ENCODE data around the gene TMEM213.
"Not testable (repeated sequence)": the region's sequence is repeated elsewhere in the genome, so short reads cannot be mapped to it uniquely, and the experiment has no call there.

TMEM213 gene

GRCh38 chr7:138773817-138774216 is 24.0 kb upstream of the TMEM213 start:
- TF ChIP-seq, protein P1, sequence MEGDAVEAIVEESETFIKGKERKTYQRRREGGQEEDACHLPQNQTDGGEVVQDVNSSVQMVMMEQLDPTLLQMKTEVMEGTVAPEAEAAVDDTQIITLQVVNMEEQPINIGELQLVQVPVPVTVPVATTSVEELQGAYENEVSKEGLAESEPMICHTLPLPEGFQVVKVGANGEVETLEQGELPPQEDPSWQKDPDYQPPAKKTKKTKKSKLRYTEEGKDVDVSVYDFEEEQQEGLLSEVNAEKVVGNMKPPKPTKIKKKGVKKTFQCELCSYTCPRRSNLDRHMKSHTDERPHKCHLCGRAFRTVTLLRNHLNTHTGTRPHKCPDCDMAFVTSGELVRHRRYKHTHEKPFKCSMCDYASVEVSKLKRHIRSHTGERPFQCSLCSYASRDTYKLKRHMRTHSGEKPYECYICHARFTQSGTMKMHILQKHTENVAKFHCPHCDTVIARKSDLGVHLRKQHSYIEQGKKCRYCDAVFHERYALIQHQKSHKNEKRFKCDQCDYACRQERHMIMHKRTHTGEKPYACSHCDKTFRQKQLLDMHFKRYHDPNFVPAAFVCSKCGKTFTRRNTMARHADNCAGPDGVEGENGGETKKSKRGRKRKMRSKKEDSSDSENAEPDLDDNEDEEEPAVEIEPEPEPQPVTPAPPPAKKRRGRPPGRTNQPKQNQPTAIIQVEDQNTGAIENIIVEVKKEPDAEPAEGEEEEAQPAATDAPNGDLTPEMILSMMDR (IDR thresholded peaks at IDR 0.05; ENCODE audit: low read depth, low read length) = no peak
- no peak overlapping the region for H3K4me3 ChIP-seq (ENCODE audit: low read depth, low read length)

- H3K4me3 ChIP-seq (ENCODE audit: low read depth, low read length) = no peak overlapping the region
- TF ChIP-seq, protein P1 (IDR thresholded peaks at IDR 0.05; ENCODE audit: low read depth, low read length) = no peak
These were observed 21.5 kb upstream of the TMEM213 start for GRCh38 chr7:138776166-138776833.

GRCh38 chr7:138781004-138781403 is 16.8 kb upstream of the TMEM213 start:
- TF ChIP-seq, protein P1 (IDR thresholded peaks at IDR 0.05; ENCODE audit: low read depth, low read length) = no peak
- H3K4me3 ChIP-seq (ENCODE audit: low read depth, low read length) = no peak overlapping the region

DNA sequence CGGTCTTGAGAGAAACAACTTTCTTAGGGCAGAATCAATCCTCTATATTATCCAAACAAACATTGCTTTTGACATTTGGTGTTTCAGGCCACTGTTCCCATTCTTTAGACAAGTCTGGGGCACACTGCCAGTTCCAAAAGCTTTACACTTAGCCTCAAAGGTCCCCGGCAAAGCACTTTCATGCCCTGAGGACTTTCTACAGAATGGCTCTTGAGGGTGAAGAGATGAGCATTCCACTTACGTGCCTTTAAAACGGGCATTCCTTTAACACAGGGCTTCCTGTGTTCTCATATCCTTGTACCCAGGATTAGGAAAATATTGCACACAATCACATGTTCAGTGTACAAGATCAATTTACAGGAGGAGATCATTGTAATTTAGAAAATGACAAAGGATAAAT is 13.1 kb upstream of the TMEM213 start:
- TF ChIP-seq, protein P1 (IDR thresholded peaks at IDR 0.05; ENCODE audit: low read depth, low read length) = no peak
- H3K4me3 ChIP-seq (ENCODE audit: low read depth, low read length) = no peak overlapping the region

DNA sequence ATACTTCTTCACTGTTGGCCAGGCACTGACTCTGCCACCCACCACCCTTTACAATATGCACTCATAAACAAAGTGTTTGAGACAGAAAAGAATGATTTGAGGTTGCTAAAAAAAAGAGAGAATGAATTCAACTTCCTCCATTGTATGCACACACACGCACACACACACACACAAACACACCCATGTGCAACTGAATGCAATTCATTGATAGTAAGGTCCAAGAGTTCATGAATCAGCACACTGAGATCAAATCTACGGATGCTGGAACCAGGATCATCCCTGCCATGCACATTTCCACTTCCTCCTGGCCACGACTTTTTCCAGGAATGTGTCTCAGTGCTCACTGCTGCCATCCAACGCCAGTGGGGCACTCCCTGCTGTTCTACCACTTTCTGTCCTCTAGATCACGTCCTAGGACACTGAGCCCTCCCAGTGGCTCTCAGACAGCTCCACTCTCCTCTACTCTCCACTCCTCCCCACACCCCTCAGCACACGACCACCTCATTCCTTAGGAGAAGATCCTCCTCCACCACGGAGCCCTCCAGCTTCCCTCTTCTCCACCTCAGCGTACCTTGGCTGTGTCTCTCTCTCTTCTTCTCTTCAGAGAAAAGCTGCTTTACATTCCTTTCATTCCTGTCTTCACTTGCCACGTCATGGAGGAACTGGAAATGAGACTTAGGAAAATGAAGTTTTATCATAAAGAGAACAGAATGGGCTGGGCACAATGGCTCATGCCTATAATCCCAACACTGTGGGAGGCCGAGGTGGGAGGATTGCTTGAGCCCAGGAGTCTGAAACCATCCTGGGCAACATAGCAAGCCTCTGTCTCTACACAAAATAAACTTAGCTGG is 12.0 kb upstream of the TMEM213 start:
- TF ChIP-seq, protein P1 (IDR thresholded peaks at IDR 0.05; ENCODE audit: low read depth, low read length) = no peak
- H3K4me3 ChIP-seq (ENCODE audit: low read depth, low read length) = no peak overlapping the region

DNA sequence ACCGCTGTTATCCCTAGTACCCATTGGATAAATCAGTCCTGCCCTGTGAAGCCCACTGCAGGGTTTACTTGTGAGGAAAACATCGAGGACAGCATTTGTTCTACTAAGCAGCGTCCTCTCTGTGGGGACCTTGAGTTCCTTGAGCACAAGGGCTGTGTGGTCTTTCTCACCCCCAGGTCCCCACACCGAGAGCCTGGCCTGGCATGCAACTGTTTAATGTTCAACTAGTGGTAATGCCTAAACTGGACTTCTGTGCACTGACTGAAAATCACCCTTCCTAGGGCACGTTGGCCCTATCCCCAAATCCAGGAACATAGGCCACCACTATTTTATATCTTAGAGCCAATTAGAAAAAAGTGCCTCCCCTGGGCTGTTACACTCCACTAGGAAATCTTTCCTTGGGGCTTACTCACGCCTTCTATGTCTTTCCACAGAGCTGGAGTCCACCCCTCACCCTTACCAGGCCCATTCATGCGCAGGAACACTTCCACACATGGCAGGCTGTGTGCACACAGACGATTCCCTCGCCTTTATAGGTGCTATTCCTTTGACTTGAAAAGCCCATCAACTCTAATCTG is 1.7 kb upstream of the TMEM213 start:
- TF ChIP-seq, protein P1 (IDR thresholded peaks at IDR 0.05; ENCODE audit: low read depth, low read length) = no peak
- no peak overlapping the region for H3K4me3 ChIP-seq (ENCODE audit: low read depth, low read length)

- H3K4me3 ChIP-seq (ENCODE audit: low read depth, low read length) = not testable (repeated sequence)
These were observed 748 bp upstream of the TMEM213 start for GRCh38 chr7:138797046-138797445.

Data from WI38 (cell line).